Measurements from ENCODE around the gene RPL22L1. TPM values are rescaled to one million over a fixed set of nuclear protein-coding genes. Genes with fewer than 3 reads are reported as not detected.

The RPL22L1 gene
- 100 to 1,000 TPM in 2 of 4 donors, 10 to 100 TPM in 2; 53.9 to 183 (median 86.5) TPM for polyA plus RNA-seq
- long read RNA-seq, donor 1 = 0 reads
- long read RNA-seq, donor 2, transcript RPL22L1-204 (4 exons, 581 nt) = minor isoform, 9 of 28 reads
- long read RNA-seq, donor 2, transcript RPL22L1-201 (4 exons, 2,190 nt) = major isoform, 18 of 28 reads
- long read RNA-seq, donor 2, partial matches to known transcripts = 0 of 28 reads
- long read RNA-seq, donor 2, other reads (novel, unspliced or antisense) = 0 of 28 reads
- long read RNA-seq, donor 3, transcript RPL22L1-202 (4 exons, 506 nt) = minor isoform, 5 of 79 reads
- long read RNA-seq, donor 3, transcript RPL22L1-204 (4 exons, 581 nt) = minor isoform, 20 of 79 reads
- long read RNA-seq, donor 3, transcript RPL22L1-201 (4 exons, 2,190 nt) = major isoform, 32 of 79 reads
- long read RNA-seq, donor 3, partial matches to known transcripts = 17 of 79 reads
- long read RNA-seq, donor 3, other reads (novel, unspliced or antisense) = 0 of 79 reads
- long read RNA-seq, donor 4, partial matches to known transcripts = 0 of 4 reads
- long read RNA-seq, donor 4, other reads (novel, unspliced or antisense) = 0 of 4 reads
- long read RNA-seq, donor 5, transcript RPL22L1-204 (4 exons, 581 nt) = minor isoform, 5 of 16 reads
- long read RNA-seq, donor 5, transcript RPL22L1-205 (2 exons, 900 nt) = minor isoform, 5 of 16 reads
- long read RNA-seq, donor 5, transcript RPL22L1-201 (4 exons, 2,190 nt) = major isoform, 6 of 16 reads
- long read RNA-seq, donor 5, partial matches to known transcripts = 0 of 16 reads
- long read RNA-seq, donor 5, other reads (novel, unspliced or antisense) = 0 of 16 reads
- long read RNA-seq, donor 6, transcript RPL22L1-201 (4 exons, 2,190 nt) = major isoform, 35 of 77 reads
- long read RNA-seq, donor 6, transcript RPL22L1-204 (4 exons, 581 nt) = minor isoform, 29 of 77 reads
- long read RNA-seq, donor 6, partial matches to known transcripts = 5 of 77 reads
- long read RNA-seq, donor 6, other reads (novel, unspliced or antisense) = 0 of 77 reads
- long read RNA-seq, donor 7 = 0 reads
- long read RNA-seq, donor 8, transcript RPL22L1-201 (4 exons, 2,190 nt) = major isoform, 6 of 10 reads
- long read RNA-seq, donor 8, partial matches to known transcripts = 0 of 10 reads
- long read RNA-seq, donor 8, other reads (novel, unspliced or antisense) = 0 of 10 reads
- long read RNA-seq, donor 9, transcript RPL22L1-204 (4 exons, 581 nt) = minor isoform, 5 of 13 reads
- long read RNA-seq, donor 9, transcript RPL22L1-201 (4 exons, 2,190 nt) = major isoform, 8 of 13 reads
- long read RNA-seq, donor 9, partial matches to known transcripts = 0 of 13 reads
- long read RNA-seq, donor 9, other reads (novel, unspliced or antisense) = 0 of 13 reads
- long read RNA-seq, donor 10, transcript RPL22L1-202 (4 exons, 506 nt) = minor isoform, 12 of 98 reads
- long read RNA-seq, donor 10, transcript RPL22L1-204 (4 exons, 581 nt) = minor isoform, 17 of 98 reads
- long read RNA-seq, donor 10, transcript RPL22L1-201 (4 exons, 2,190 nt) = major isoform, 51 of 98 reads
- long read RNA-seq, donor 10, partial matches to known transcripts = 13 of 98 reads
- long read RNA-seq, donor 10, other reads (novel, unspliced or antisense) = 0 of 98 reads

DNA sequence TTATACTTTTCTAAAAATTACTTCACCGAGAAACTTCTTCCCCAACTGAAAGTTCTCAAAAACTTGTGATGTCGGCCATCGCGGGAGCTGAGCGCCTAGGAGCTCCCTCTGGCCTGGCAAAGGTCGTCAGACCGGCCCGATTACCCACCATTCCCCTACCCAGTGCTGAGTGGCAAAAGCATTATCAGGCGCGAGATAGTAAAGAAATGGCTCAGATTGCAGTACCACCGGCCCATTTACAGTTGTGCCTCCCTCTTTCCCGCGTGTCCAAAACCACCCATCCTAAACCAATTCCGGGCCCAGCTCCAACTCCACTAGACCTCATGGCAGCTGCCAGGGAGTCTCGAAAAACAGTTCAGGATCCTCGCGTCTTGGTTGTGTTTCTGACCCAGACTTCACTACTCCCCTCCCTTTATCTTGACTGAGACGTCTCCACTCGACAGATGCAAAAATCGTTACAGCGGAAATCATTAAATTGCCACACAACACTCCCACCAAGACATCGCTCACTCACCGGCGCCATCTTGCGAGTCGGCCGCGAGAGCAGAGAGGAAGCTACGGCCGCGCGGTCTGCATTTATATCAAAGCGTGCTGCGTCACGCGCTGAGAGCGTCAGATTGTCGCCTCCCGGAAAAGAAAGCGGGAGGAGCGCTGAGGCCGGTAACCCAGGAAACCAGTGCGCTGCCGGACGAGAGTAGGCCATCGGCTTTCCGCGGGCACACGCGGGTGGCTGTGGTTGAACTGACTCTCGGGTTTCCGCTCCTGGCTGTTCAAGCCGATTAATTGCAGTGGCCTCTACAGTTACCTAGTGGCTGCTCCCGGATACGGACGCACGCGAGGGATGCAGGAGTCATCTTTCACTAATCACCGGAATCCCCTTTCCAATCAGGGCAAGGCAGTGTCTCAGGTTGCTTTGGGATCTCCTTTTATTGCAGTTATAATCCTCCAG lies at the start of gene RPL22L1:
Gene RPL22L1, minus strand, starts transcription at position 551 of the 949 bp plus-strand sequence. Its CDS starts 28 bp downstream, at position 523.
- Histone ChIP-seq H3K9me3 (ENCODE audit: control insufficient read depth in 2 of 2, insufficient read depth in 1 of 2, low read depth in 1 of 2, low read length in 1 of 2) (no peaks in the 10 kb centered on the region), H3K4me3 (ENCODE audit: low read depth in 1 of 3, low read length in 3 of 3) (peak within 1 kb of the TSS; percentile 69 to 87 (median 73)), H3K27me3 (ENCODE audit: control insufficient read depth in 3 of 3, insufficient read depth in 3 of 3, low read length in 3 of 3) (no peaks in the 10 kb centered on the region), H3K27ac (ENCODE audit: low read depth in 1 of 3, low read length in 2 of 3) (peak within 1 kb of the TSS; percentile 46 to 98 (median 75)), H3K4me1 (ENCODE audit: control insufficient read depth in 3 of 3, insufficient read depth in 2 of 3, low read depth in 1 of 3, low read length in 2 of 3) (peaks cover 2 to 10% (median 5%) of the 10 kb centered on the region in 3 donors), H3K36me3 (ENCODE audit: control insufficient read depth in 3 of 3, insufficient read depth in 2 of 3, low read depth in 1 of 3, low read length in 3 of 3) (peaks cover 6 to 10% (median 8%) of the 10 kb centered on the region in 3 donors)
- FAIRE-seq (no peak), DNase-seq (peak; percentile 97 to 99)
- 0 to 1% (median 0%) methylated on average over 59 of the region's 59 CpGs for WGBS, 3 donors

DNA sequence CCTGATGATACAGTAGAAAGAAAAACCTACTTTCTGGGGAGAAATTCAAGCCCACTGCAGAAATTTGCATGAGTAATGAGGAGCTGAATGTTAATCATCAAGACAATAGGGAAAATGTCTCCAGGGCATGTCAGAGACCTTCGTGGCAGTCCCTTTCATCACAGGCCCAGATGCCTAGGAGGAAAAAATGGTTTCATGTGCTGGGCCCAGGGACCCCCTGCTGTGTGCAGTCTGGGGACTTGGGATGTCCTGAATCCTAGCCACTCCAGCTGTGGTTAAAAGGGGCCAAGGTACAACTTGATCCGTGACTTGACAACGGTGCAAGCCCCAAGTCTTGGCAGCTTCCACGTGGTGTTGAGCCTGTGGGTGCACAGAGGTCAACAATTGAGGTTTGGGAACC lies 48.7 kb upstream of the RPL22L1 start:
- H3K36me3 ChIP-seq (ENCODE audit: control insufficient read depth in 3 of 3, insufficient read depth in 2 of 3, low read depth in 1 of 3, low read length in 3 of 3) = no peaks in the 10 kb centered on the region
- H3K27ac ChIP-seq (ENCODE audit: low read depth in 1 of 3, low read length in 2 of 3) = no peak overlapping the region
- FAIRE-seq = no peak
- no peaks in the 10 kb centered on the region for H3K4me1 ChIP-seq (ENCODE audit: control insufficient read depth in 3 of 3, insufficient read depth in 2 of 3, low read depth in 1 of 3, low read length in 2 of 3)
- DNase-seq = no peak
- no peaks in the 10 kb centered on the region for H3K27me3 ChIP-seq (ENCODE audit: control insufficient read depth in 3 of 3, insufficient read depth in 3 of 3, low read length in 3 of 3)
- 61 to 80% (median 70%) methylated on average over 4 of the region's 4 CpGs for WGBS, 3 donors
- peaks cover 0 to 32% of the 10 kb centered on the region in 2 donors for H3K9me3 ChIP-seq (ENCODE audit: control insufficient read depth in 2 of 2, insufficient read depth in 1 of 2, low read depth in 1 of 2, low read length in 1 of 2)
- H3K4me3 ChIP-seq (ENCODE audit: low read depth in 1 of 3, low read length in 3 of 3) = no peak overlapping the region

DNA sequence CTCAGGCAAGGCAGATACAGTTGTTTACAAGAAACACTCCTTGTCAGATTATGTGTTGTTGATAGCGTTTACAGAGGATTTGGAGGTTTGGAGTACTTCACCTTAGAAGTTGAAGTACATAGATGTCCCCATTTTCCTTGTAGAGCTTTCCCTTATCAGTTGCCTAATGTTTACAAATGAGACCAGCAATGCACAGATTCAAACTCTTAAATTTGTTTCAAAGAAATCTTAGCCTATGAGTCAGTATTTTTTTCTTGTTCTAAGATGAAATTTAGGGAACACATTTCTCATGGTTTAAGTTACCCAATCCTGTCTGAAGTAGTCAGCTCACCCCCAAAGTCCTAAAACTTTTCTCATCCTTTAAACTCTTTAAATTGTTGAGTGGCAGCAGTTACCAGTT lies 44.7 kb upstream of the RPL22L1 start:
- H3K9me3 ChIP-seq (ENCODE audit: control insufficient read depth in 2 of 2, insufficient read depth in 1 of 2, low read depth in 1 of 2, low read length in 1 of 2) = peaks cover 0 to 36% of the 10 kb centered on the region in 2 donors
- no peak overlapping the region for H3K4me3 ChIP-seq (ENCODE audit: low read depth in 1 of 3, low read length in 3 of 3)
- no peaks in the 10 kb centered on the region for H3K27me3 ChIP-seq (ENCODE audit: control insufficient read depth in 3 of 3, insufficient read depth in 3 of 3, low read length in 3 of 3)
- no peak overlapping the region for H3K27ac ChIP-seq (ENCODE audit: low read depth in 1 of 3, low read length in 2 of 3)
- WGBS, 3 donors = 10 to 29% (median 24%) methylated on average over 1 of the region's 1 CpG
- DNase-seq = no peak
- no peaks in the 10 kb centered on the region for H3K36me3 ChIP-seq (ENCODE audit: control insufficient read depth in 3 of 3, insufficient read depth in 2 of 3, low read depth in 1 of 3, low read length in 3 of 3)
- no peak for FAIRE-seq
- H3K4me1 ChIP-seq (ENCODE audit: control insufficient read depth in 3 of 3, insufficient read depth in 2 of 3, low read depth in 1 of 3, low read length in 2 of 3) = no peaks in the 10 kb centered on the region

DNA sequence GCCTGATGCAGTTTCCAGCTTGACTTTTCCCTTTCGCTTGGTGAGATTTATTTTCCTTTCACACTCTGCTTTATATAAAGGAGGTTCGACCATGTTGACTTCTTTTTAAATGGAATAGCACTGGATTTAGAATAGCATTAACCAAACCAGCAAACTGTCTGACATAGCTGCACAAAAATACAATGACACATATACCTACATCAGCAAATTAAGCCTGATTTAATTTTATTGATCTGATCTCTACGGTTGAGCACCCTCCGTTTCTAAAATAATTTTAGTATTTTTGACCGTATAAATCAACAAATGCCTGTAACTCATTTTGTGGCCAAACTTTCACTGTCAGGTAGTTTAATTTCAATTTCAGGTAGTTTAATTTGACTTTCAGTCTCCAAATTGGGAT lies 44.2 kb upstream of the RPL22L1 start:
- Histone ChIP-seq H3K36me3 (ENCODE audit: control insufficient read depth in 3 of 3, insufficient read depth in 2 of 3, low read depth in 1 of 3, low read length in 3 of 3) (no peaks in the 10 kb centered on the region), H3K9me3 (ENCODE audit: control insufficient read depth in 2 of 2, insufficient read depth in 1 of 2, low read depth in 1 of 2, low read length in 1 of 2) (peaks cover 0 to 36% of the 10 kb centered on the region in 2 donors), H3K4me1 (ENCODE audit: control insufficient read depth in 3 of 3, insufficient read depth in 2 of 3, low read depth in 1 of 3, low read length in 2 of 3) (no peaks in the 10 kb centered on the region), H3K4me3 (ENCODE audit: low read depth in 1 of 3, low read length in 3 of 3) (no peak overlapping the region), H3K27me3 (ENCODE audit: control insufficient read depth in 3 of 3, insufficient read depth in 3 of 3, low read length in 3 of 3) (no peaks in the 10 kb centered on the region), H3K27ac (ENCODE audit: low read depth in 1 of 3, low read length in 2 of 3) (no peak overlapping the region)
- WGBS, 3 donors = 91 to 94% (median 92%) methylated on average over 5 of the region's 5 CpGs
- FAIRE-seq (no peak), DNase-seq (no peak)

DNA sequence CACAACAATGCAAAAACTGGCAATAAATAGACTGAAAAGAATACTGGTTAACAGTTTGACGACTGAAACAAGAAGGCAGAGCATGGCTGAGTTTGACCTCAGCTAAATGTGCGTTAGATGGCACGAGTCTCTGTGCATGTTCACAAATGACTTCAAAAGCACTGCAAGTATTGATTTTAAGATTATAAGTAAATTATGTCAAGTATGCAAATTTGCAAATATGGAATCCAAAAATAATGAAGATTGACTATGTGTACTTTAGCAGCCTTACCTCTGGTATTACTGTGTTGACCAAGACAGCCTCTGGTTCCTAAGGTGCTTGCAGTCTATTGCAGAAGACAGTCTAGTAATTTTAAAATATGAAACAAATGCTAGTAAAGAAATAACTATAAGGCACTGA lies 41.1 kb upstream of the RPL22L1 start:
- DNase-seq (no peak), FAIRE-seq (no peak)
- no peak overlapping the region for H3K27ac ChIP-seq (ENCODE audit: low read depth in 1 of 3, low read length in 2 of 3)
- no peak overlapping the region for H3K4me3 ChIP-seq (ENCODE audit: low read depth in 1 of 3, low read length in 3 of 3)
- peaks cover 0 to 4% (median 0%) of the 10 kb centered on the region in 3 donors for H3K36me3 ChIP-seq (ENCODE audit: control insufficient read depth in 3 of 3, insufficient read depth in 2 of 3, low read depth in 1 of 3, low read length in 3 of 3)
- H3K9me3 ChIP-seq (ENCODE audit: control insufficient read depth in 2 of 2, insufficient read depth in 1 of 2, low read depth in 1 of 2, low read length in 1 of 2) = peaks cover 0 to 23% of the 10 kb centered on the region in 2 donors
- peaks cover 0 to 12% (median 6%) of the 10 kb centered on the region in 3 donors for H3K4me1 ChIP-seq (ENCODE audit: control insufficient read depth in 3 of 3, insufficient read depth in 2 of 3, low read depth in 1 of 3, low read length in 2 of 3)
- no peaks in the 10 kb centered on the region for H3K27me3 ChIP-seq (ENCODE audit: control insufficient read depth in 3 of 3, insufficient read depth in 3 of 3, low read length in 3 of 3)
- WGBS, 3 donors = 90 to 96% (median 95%) methylated on average over 3 of the region's 3 CpGs

DNA sequence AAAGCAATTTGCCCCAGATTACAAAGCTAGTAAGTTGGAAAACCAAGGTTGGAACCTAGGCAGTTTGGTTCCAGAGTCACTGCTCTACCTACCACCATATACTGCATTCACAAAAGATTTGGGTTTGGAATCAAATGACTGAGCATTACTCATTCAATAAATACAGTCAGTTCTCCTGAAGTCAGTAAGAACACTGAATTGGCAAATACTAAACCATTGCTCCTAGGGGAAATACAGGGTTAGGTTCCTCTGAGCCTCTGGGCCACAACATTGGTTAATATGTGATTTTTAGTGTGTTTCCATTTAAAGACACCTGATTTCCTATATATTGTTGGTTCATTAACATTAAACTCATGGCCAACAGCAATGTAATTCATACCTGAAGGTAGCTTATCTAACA lies 40.5 kb upstream of the RPL22L1 start:
- Histone ChIP-seq H3K27me3 (ENCODE audit: control insufficient read depth in 3 of 3, insufficient read depth in 3 of 3, low read length in 3 of 3) (no peaks in the 10 kb centered on the region), H3K4me3 (ENCODE audit: low read depth in 1 of 3, low read length in 3 of 3) (no peak overlapping the region), H3K4me1 (ENCODE audit: control insufficient read depth in 3 of 3, insufficient read depth in 2 of 3, low read depth in 1 of 3, low read length in 2 of 3) (peaks cover 0 to 12% (median 6%) of the 10 kb centered on the region in 3 donors), H3K36me3 (ENCODE audit: control insufficient read depth in 3 of 3, insufficient read depth in 2 of 3, low read depth in 1 of 3, low read length in 3 of 3) (peaks cover 0 to 4% (median 0%) of the 10 kb centered on the region in 3 donors), H3K9me3 (ENCODE audit: control insufficient read depth in 2 of 2, insufficient read depth in 1 of 2, low read depth in 1 of 2, low read length in 1 of 2) (peaks cover 0 to 23% of the 10 kb centered on the region in 2 donors), H3K27ac (ENCODE audit: low read depth in 1 of 3, low read length in 2 of 3) (no peak overlapping the region)
- DNase-seq (no peak), FAIRE-seq (no peak)

All from small intestine (tissue), 16 donors.